NCI-H82 treated with DMSO at 0.1 percent for 48 hours (cell line): ENCODE data around the gene NTRK1.

Source experiments
- DNase-seq: peaks from one replicate; lab custom pipeline; 2025; ENCODE audit not compliant: unreplicated experiment; lab: John Stamatoyannopoulos, UW

The NTRK1 gene

DNA sequence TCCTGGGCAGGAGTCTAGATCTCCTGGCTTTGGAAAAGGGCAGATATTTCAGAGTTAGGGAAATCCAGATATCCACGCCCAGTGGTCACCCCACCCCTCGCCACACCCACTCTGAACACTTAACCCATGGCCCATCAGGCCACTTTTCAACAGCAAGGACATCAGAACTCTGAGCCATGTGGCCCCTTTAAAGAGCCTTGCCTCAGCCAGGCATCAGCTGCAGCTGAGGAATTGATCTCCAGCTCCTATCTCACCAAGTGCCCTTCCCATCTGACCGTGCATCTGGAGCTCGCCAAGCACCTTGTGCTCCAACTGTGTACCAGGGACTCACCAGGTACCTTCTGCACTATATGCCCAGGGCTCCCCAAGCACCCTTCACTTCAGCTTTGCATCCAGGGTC lies 23.8 kb upstream of the NTRK1 start:
- DNase-seq = no peak

DNA sequence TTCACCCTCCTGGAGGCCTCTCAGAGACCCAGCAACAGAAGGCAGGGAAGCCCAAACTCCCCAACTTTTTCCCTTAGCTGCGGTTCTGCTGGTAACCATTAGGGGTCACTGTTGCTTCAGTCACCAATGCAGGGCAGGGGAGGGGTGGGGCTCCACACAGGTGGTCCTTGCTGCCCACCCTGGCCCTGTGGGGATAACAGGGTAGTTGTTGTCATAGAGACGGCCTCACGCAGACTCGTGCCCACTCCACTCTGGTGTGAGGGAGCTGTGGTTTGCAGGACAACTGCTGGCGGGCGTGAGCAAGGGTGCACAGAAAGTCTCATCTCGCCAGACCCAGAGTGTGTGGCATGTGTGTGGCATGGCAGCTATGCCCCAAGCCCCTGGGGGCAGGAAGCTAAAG lies 21.7 kb upstream of the NTRK1 start:
- peak; percentile 46 for DNase-seq

DNA sequence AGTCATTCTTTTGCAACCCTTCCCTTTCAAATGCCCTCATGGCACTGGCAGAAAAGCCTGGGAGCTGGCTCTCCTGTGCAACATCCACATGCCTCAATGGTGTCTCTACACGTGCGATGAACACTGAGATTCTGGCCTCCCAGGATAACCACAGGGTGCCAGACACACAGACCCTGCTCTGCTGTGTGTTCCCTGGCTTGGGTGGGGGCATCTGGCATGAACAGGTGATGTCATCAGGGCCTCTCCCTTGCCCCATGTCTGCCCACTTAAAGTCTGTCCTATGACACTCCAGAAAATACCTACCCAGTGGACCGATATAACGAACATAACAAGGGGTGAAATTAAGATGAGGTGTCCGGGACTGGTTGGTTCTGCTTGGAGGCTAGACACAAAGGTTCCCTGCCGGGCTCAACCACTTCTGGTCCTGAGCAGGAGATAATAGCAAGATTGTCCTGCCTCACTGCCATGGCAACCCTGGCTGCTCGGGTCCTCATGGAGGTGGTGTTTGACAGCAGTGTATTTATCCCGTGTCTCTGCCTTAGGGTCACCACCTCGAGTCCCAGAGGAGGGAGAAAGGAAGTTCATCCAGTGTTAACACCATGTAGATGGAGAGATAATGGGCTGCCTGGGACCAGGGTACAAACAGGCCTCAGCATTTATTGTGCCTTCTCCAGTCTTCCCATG lies 21.1 kb upstream of the NTRK1 start:
- DNase-seq = no peak

DNA sequence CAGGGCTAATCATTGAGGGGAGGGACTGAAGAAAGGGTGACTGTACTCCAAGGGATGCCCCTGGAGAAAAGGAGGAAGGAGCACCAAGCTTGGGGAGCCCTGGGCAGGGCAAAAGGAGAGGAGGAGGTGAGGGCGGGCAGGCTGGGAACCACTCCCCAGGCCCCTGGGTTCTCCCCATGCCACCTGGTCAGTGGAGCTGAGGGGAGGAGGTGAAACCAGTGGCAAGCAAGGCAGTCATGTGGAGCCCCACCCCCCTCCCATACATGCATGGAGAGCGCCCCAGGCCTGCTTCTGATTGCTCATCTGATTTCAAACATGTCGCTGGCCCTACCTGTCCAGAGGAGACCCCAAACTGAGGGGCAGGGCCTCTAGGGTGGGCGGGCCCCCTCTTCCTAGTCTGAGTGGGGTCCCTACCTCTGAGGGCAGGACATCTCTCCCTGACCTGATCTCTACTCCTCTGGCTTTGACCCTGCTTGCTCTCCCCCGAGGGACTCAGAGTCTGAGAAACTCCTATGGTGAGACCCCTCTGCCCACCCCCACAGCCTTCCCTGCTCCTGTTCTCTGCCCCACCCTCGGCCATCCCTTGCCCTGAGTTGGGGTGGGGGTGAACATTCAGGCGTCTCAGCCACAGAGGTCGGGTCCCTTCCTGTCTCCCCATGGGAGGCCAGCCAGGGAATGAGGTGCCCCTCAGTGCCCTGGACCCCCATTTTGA lies 20.3 kb upstream of the NTRK1 start:
- no peak for DNase-seq

DNA sequence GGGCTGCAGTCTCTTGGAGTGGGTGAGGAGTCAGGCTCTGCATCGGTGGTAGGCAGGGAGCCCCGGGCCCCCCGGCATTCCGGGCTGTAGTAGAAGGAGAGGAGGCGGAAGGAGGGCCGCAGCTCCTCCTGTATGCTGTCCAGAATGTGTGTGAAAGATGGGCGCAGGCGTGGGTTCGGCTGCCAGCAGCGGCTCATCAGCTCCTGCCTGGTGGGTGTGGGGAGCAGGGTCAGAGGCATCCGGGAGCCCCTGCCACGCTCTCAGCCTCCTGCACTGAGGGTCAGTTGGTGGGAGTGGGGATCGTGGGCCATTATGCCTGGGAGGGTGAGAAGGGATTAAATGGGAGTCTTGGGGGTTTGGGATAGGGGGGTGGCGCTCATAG lies 19.8 kb upstream of the NTRK1 start:
- DNase-seq = no peak

DNA sequence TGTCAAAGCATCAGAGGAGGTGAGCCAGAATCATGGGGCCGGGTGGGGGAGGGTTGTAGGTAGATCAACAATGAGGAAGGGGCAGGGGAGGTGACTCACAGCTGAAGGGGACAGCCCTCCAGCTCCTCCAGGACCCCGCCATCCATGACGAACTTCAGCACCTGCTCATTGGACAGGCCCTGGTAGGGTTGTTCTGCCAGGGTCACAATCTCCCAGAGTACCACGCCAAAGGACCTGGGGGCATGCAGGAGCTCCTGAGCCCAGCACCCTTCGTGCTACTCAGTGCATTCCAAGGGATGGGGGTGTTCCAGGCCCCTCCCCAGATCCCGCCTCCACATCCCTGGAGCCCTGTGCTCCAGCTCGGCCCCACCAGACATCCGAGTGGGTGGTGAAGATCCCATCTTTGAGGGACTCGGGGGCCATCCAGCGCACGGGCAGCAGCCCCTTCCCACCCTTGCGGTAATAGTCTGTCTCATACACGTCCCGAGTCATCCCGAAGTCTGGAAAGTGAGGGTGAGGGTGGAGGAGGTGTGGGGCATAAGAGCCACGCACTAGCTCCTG lies 19.3 kb upstream of the NTRK1 start:
- DNase-seq = no peak

DNA sequence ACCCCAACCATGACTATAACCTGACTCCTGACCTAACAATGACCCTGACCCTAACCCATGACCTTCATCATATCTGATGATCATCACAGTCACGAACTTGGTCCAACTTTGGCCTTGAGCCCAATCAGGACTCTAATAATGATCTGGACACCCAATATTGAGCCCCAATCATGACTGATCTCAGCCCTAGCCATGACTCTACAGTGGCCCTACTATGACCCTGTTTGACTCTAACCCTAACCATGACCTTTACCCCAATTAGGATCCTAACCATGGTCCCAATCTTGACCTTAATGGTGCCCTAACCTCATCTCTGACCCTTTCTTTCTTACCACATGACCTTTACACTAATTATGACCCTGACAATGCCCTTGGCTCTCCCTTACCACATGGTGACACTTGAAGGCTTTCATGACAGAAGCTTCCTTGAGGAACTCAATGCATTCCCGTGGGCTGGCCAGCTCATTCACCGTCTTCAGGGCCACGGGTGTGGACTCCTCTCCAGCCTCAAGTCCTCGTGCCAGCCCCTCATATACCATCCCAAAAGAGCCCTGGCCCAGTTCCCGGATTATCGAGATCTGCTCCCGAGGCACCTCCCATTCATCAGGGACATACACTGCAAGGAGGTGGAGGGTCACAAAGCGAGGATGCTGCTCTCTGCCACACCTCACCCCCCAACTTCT lies 17.9 kb upstream of the NTRK1 start:
- DNase-seq = no peak

DNA sequence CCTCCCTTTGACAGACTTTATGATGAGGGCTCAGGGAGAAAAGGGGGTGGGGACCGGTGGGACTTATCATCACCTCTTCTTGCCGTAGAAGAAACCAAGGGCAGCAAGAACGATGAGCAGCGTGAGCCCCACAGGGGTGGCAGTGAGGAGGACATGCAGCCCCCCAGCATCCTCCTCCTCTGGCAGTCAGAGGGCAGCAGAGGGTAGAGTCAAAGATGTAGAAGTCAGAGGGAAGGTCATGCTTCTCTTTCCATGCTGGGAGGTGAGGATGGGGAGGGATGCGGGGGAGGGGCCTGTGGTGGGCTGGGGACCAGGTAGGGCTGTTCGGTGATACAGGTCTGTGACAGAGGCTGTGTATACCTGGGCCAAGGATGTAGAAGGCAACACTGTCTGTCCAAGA lies 16.6 kb upstream of the NTRK1 start:
- no peak for DNase-seq

DNA sequence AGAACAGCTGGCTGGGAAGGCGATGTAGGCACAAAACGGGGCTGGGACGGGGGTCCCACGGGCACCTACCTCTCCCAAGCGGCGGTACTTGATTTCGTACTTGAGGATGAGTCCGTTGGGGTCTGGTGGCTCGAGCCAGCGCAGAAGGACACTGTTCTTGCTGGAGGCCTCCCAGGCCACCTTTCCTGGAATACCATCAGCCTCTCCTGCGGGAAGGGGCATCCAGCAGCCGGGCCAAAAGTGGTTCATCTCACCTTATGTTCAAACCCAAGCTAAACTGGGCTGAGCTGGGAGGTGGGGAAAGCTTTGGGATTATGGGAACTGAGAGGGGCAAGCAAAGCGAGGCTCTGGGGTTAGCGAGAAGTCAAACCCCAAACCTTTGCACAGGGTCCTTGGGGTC lies 16.0 kb upstream of the NTRK1 start:
- DNase-seq = no peak

DNA sequence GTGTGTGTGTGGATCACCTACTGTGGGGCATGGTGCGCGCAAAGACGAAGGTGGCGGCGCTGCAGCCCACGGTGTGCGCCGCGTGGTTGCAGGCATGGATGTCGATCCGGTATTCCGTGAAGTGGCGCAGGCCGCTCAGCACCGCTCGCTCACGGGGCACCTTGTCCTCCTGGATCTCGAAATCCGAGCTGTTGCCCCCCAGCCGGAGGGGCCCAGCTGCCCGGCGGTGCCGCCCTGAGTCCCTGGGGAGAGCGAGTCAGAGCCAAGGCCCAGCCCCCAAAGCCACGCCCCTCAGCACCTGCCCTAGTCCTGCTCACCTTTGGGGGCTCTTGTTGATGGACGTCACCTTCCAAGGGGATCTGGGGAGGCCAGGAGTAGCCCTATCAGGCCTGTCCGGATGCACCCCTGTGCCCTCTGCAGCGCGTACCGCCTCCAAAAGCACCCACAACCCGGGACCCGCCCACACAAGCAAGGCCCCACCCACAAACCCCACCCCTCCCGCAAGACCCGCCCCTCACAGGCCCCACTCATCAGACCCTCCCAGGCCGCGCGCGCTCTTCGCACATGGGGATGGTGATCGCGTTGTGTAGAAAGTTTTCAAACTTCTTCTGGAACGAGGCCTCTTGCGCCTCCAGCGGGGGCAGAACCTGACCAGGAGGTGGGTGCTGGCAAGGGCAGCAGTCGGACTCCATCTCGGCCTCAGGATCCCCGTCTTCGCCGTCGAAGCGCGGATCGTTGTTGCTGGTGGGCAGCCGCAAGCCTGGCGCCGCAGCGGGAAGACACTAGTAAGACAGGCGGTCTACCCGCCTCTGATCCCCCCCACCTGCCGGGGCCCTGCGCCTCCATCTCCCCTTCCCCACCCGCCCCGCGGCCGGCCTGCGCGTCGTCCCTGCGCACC lies 15.4 kb upstream of the NTRK1 start:
- no peak for DNase-seq

DNA sequence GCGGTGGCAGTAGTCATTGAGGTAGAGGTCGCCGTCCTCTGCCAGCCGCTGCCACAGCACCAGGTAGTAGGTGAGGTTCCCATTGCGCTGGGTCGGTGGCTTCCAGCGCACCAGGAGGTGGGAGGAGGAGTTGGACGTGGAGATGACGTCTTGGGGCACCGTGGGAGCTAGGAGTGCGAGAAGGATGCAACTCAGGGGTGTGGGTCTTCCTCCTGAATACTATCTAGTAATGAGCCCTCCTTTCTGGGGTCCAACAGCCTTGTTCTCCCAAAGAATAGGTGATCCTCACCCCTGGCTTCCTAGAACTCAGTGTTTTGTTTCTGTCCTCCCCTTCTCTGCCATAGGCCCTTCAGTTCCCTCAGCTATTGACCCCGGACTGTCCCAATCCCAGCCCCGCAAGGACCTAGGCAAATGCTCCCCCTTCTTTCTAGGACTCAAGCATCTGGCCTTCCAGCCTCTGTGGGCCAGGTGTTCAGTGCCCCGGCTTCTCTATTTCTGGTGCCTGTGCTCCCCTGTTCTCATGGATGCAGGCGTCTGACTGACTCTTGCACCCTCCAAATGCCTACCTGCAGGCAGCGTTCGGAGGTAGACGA lies 14.6 kb upstream of the NTRK1 start:
- no peak for DNase-seq

DNA sequence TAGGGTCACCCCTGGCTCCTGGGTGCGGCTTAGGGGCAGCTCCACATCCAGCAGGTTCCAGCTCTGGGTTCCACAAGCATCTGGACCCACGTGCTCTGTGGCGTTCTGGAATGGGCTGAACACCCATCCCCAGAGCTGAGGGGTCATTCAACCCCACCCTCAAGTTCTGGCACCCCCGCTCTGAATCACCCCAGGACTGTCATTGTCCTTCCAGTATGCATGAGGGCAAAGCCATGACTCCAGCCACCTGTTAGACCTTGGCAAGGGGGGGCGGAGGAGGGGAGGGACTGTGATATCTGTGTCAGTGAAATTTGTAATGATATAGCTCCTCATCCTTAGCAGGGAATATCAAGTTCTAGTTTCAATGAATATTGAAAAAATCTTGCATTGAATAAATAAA lies 14.0 kb upstream of the NTRK1 start:
- no peak for DNase-seq

DNA sequence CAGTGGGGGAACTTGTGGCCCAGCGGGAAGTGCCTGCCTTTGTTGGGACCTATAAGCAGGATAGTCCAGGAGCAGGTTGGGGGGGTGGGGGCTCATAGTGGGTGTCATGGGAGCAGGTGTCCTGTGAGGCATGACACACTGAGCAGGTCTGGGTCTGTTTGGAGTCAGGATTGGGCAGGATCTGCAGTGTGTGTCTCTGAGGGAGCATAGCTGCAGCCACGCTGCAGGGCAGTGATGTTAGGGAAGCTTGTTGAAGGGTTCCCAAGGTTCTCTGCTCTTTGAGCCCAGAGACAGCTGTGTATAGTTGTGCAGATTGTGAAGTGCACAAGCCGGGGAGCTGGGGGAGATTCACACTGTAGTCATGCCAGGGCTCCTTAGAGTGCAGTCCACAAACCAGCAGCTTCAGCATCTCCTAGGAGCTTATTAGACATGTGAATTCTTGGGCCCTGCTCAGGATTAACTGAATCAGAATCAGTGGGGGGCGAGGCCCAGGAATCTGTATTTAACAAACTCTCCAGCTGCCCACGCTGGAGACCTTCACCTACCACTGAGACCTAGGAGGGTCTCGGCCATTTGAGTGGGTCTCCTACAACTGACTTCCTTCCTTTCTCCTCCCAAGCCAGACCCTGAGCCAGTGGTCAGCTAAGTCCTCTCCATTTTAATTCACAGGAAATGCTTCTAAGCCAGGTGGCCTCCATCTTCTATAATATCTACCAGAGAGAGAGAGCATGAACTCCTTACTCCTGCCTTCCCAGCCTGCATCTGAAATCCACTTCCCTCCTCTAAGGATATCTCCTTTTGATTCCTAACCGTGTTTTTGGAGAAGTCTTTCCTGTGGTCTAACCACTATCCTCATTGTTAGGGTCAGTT lies 12.8 kb upstream of the NTRK1 start:
- no peak for DNase-seq

DNA sequence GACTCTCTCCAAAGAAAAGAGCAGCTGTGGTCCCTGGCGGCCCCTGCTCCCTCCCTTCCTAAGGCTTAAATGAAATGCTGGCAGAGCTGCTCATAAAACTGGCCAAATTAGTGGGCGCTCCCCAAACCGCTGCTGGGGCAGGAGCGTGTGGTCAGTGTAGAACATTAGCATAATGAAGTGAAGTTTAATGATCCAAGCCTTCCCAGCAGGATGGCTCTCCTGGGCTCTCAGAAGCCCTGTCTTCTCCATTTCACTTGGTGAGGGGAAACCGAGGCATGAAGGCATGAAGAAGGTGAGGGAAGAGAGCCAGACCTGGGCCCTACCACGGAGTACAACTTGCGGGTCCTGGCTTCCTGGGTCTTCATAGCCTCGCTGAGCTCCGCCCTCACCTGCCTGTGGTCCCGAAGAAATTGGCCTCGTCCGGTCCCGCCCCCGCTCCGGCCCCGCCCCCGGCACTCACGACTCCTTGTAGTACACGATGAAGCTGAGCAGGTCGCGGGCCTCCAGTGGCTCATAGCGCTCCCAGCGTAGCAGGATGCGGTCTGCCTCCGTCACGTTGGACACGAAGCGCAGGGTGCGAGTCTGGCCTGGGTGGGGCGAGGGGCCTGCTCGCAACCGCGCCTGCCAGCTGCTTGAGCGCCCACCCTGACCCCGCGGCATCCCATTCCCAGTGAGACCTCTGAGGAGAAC lies 12.1 kb upstream of the NTRK1 start:
- DNase-seq = no peak

DNA sequence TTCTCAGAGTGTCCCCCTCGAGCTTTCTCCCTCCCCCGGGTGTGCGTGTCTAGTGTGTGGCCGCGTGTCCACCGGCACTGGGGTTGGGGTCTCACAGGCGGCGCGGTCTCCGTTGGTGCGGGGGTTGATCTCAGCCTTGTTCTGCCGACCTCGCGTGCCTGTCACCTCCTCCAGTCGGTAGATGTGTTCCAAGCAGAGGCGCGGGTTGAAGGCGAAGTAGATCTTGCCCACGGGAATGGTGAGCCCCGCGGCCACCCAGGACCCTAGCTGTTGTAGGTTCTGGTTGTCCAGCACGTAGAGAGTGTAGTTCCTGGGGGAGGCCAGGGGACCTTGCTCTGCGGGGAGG lies 11.5 kb upstream of the NTRK1 start:
- no peak for DNase-seq

DNA sequence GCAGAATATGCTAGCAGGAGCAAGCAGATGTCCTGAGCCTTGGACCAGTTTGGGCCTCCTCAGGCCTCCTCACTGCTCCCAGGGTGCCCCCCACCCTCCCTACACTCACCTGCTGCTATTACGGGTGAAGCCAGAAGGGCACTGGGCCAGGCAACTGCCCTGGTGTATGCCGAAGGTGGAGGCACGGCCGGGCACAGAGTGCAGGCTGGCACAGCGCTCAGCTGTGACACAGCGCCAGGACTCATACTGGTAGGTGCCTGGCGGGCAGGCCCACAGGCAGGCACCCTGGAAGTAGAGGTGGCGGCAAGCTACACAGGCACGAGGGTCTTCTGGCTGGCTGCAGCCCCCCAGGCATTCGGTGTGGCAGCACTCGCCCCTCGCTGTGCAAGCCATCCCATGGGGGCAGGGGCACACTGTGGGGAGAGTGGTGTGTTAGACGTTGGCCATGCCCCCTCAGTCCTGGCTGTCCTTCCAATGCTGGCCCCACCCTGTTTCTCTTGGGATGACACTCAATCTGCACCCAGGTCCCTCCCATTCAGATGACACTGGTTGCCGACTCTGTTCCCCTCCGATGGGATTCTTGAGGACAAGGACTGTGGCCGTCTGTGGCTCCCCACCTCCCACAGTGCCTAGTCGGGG lies 8.8 kb upstream of the NTRK1 start:
- DNase-seq = no peak

DNA sequence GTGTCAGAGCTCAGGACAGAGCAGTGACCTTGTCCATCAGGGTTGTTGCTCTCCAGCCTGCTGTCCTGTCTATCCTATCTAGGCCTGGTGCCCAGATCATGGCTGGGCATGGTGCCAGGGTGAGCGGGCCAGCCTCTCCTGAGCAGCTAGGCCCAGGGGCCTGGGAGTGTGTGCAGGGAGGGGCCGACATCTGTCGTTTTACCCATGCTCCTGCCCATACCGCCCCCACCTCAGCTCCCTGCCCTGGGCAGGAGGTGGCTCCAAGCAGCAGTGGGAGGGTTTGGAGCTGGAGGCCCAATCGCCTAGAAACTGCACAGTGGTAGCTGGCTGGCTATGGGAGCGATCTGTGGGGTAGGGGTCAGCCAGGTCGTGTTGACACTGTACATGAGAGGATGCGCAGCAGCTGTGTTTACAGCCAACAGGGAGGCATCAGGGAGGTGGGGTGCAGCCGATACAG lies 8.2 kb upstream of the NTRK1 start:
- DNase-seq = peak; percentile 82

DNA sequence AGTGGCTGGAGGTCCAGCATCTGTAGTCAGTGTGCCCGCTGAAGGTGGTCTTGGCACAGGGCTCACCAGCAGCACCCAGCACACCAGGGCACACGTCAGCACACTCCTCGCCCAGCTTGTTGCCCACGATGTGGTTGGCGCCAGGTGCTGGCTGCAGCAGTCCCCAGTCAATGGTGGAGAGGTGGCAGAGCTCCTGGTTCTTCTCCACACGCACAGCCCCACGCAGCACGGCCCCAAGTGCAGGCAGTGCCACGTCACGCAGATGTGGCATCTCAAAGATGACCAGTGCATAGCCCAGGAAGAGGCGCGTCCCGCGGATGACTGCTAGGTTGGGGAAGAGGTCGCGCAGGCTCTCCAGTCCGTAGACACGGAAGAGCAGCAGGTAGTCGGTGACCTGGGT lies 6.9 kb upstream of the NTRK1 start:
- no peak for DNase-seq

DNA sequence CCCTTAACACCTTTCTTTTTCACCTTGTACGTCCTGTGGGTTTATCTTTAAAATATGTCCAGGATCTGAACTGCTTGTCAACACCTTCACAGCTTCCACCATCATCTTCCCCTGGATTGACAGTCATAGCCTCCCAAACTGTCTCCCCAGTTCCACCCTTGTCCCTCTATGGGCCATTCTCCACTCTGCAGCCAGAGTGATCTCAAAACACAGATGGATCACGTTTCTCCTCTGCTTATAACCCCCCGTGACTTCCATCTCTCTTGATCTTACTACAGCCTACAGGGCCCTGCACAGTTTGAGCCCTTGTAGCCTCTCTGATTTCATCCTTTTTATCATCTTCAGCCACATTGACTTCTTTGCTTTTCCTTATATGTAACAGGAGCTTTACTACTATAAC lies 6.0 kb upstream of the NTRK1 start:
- DNase-seq = no peak
